Activated T-cell treated with anti-CD3 and anti-CD28 coated beads, Interleukin-2, amount 50 U/mL, for 72 hours (primary cell): ENCODE data around the gene TMEM221. TPM values are rescaled to one million over a fixed set of nuclear protein-coding genes. Genes with fewer than 3 reads are reported as not detected.

Experiments used
- total RNA-seq, 2 donors: library from RNA; stranded (reverse); gene quantifications; one replicate each; pipeline ENCODE4 v1.2.3, GENCODE V29; 2022

The TMEM221 gene
- total RNA-seq, 2 donors from 2014 or later: not detected

Other genes with a start within 250 kb of the TMEM221 start
- gene USE1, start 233.3 kb downstream of the TMEM221 start, total RNA-seq: 10 to 100 TPM; 27.2 to 32.8 TPM
- gene OCEL1, start 222.4 kb downstream of the TMEM221 start, total RNA-seq: 10 to 100 TPM; 19.3 to 19.4 TPM
- 1 to 10 TPM; 4.7 to 6.4 TPM for gene NR2F6, start 202.7 kb downstream of the TMEM221 start, total RNA-seq
- under 1 TPM; 0.19 to 0.46 TPM for gene USHBP1, start 183.9 kb downstream of the TMEM221 start, total RNA-seq
- 10 to 100 TPM; 86.6 to 96.1 TPM for gene BABAM1, start 181.2 kb downstream of the TMEM221 start, total RNA-seq
- gene ANKLE1, start 166.8 kb downstream of the TMEM221 start, total RNA-seq: 1 to 10 TPM; 5.8 to 8.9 TPM
- gene ABHD8, start 145.2 kb downstream of the TMEM221 start, total RNA-seq: 10 to 100 TPM; 16.1 to 16.6 TPM
- gene MRPL34, start 142.8 kb downstream of the TMEM221 start, total RNA-seq: 10 to 100 TPM; 75.0 to 75.8 TPM
- gene DDA1, start 139.1 kb downstream of the TMEM221 start, total RNA-seq: 10 to 100 TPM; 29.6 to 40.2 TPM
- 10 to 100 TPM; 11.1 to 13.7 TPM for gene ANO8, start 113.8 kb downstream of the TMEM221 start, total RNA-seq
- gene GTPBP3, start 111.1 kb downstream of the TMEM221 start, total RNA-seq: 10 to 100 TPM; 26.0 to 39.1 TPM
- not detected for gene PLVAP, start 71.3 kb downstream of the TMEM221 start, total RNA-seq
- gene CCDC194, start 54.5 kb downstream of the TMEM221 start, total RNA-seq: 1 to 10 TPM; 2.2 to 2.8 TPM
- gene BST2, start 43.0 kb downstream of the TMEM221 start, total RNA-seq: 10 to 100 TPM; 40.9 to 75.0 TPM
- gene MVB12A, start 28.6 kb downstream of the TMEM221 start, total RNA-seq: 10 to 100 TPM; 32.4 to 38.4 TPM
- gene NXNL1, start 12.3 kb upstream of the TMEM221 start, total RNA-seq: not detected
- 1 to 10 TPM; 3.5 to 4.4 TPM for gene SLC27A1, start 21.9 kb upstream of the TMEM221 start, total RNA-seq
- gene PGLS, start 63.0 kb upstream of the TMEM221 start, total RNA-seq: 10 to 100 TPM; 56.5 to 63.6 TPM
- 10 to 100 TPM; 38.3 to 46.3 TPM for gene COLGALT1, start 107.0 kb upstream of the TMEM221 start, total RNA-seq
- under 1 TPM; 0.31 to 0.32 TPM for gene UNC13A, start 239.7 kb upstream of the TMEM221 start, total RNA-seq